GM18858 (cell line): ENCODE data around the gene MRPL17.
A peak's percentile ranks its signal among the peaks of the same experiment; 100 is the strongest.

Source experiments
- ATAC-seq: cut with Tn5 transposase; IDR thresholded peaks from one replicate; pipeline ENCODE4 v1.9.1; 2021; ENCODE audit not compliant: unreplicated experiment

The MRPL17 gene

GRCh38 chr11:6655020-6655789 lies 27.9 kb downstream of the MRPL17 start:
- ATAC-seq = no peak

GRCh38 chr11:6654281-6655019 lies 28.7 kb downstream of the MRPL17 start:
- no peak for ATAC-seq

- no peak for ATAC-seq
Measured at GRCh38 chr11:6653656-6654055, 29.5 kb downstream of the MRPL17 start.

- no peak for ATAC-seq
Measured at GRCh38 chr11:6653097-6653496, 30.0 kb downstream of the MRPL17 start.

- no peak for ATAC-seq
Measured at GRCh38 chr11:6652182-6652581, 31.0 kb downstream of the MRPL17 start.

GRCh38 chr11:6650980-6651379 lies 32.2 kb downstream of the MRPL17 start:
- no peak for ATAC-seq

GRCh38 chr11:6650104-6650503 lies 33.0 kb downstream of the MRPL17 start:
- ATAC-seq = no peak

GRCh38 chr11:6648501-6648900 lies 34.6 kb downstream of the MRPL17 start:
- no peak for ATAC-seq

GRCh38 chr11:6647836-6648235 lies 35.3 kb downstream of the MRPL17 start:
- ATAC-seq = no peak

- peak; percentile 92 for ATAC-seq
Measured at GRCh38 chr11:6646918-6647679, 36.0 kb downstream of the MRPL17 start.

GRCh38 chr11:6646576-6646917 lies 36.6 kb downstream of the MRPL17 start:
- ATAC-seq = no peak

GRCh38 chr11:6646071-6646470 lies 37.1 kb downstream of the MRPL17 start:
- ATAC-seq = no peak

- ATAC-seq = no peak
Measured at GRCh38 chr11:6642957-6643356, 40.2 kb downstream of the MRPL17 start.

- ATAC-seq = no peak
Measured at GRCh38 chr11:6640985-6641701, 42.0 kb downstream of the MRPL17 start.

- no peak for ATAC-seq
Measured at GRCh38 chr11:6640036-6640984, 42.8 kb downstream of the MRPL17 start.

- ATAC-seq = no peak
Measured at GRCh38 chr11:6638429-6638828, 44.7 kb downstream of the MRPL17 start.

- no peak for ATAC-seq
Measured at GRCh38 chr11:6637871-6638270, 45.3 kb downstream of the MRPL17 start.

- no peak for ATAC-seq
Measured at GRCh38 chr11:6636480-6636879, 46.7 kb downstream of the MRPL17 start.

- ATAC-seq = no peak
Measured at GRCh38 chr11:6635082-6635932, 47.8 kb downstream of the MRPL17 start.
